Activated CD4-positive, alpha-beta T cell treated with anti-CD3 and anti-CD28 coated beads for 24 hours (primary cell): ENCODE measurements around the gene TNRC6B.
"Not testable (repeated sequence)": the region's sequence is repeated elsewhere in the genome, so short reads cannot be mapped to it uniquely, and the experiment has no call there.

Experiments used
- DNase-seq, 2 donors: peaks; one replicate each; pipeline ENCODE4 v3.0.0-alpha.2; 2020; ENCODE audit warnings: low read depth in 2 of 2

Gene TNRC6B

GRCh38 chr22:40289991-40290459, 112.3 kb downstream of the TNRC6B start:
- peak; percentile 40 to 49 for DNase-seq

GRCh38 chr22:40290516-40290915, 112.8 kb downstream of the TNRC6B start:
- no peak for DNase-seq

- no peak for DNase-seq
Observed at GRCh38 chr22:40294696-40295095, 117.0 kb downstream of the TNRC6B start.

GRCh38 chr22:40300316-40300715, 122.6 kb downstream of the TNRC6B start:
- no peak for DNase-seq

GRCh38 chr22:40300884-40301672, 123.4 kb downstream of the TNRC6B start:
- DNase-seq: no peak

- no peak for DNase-seq
Observed at GRCh38 chr22:40302149-40302548, 124.4 kb downstream of the TNRC6B start.

GRCh38 chr22:40305625-40306024, 127.9 kb downstream of the TNRC6B start:
- DNase-seq: no peak

- DNase-seq: no peak
Observed at GRCh38 chr22:40308999-40309573, 131.4 kb downstream of the TNRC6B start.

- no peak for DNase-seq
Observed at GRCh38 chr22:40309631-40310030, 131.9 kb downstream of the TNRC6B start.

- DNase-seq: no peak
Observed at GRCh38 chr22:40310081-40310767, 132.5 kb downstream of the TNRC6B start.

GRCh38 chr22:40310768-40311120, 133.0 kb downstream of the TNRC6B start:
- no peak for DNase-seq

GRCh38 chr22:40311646-40312045, 133.9 kb downstream of the TNRC6B start:
- DNase-seq: not testable (repeated sequence)

- no peak for DNase-seq
Observed at GRCh38 chr22:40312050-40312449, 134.3 kb downstream of the TNRC6B start.

- DNase-seq: no peak
Observed at GRCh38 chr22:40313007-40313406, 135.3 kb downstream of the TNRC6B start.

GRCh38 chr22:40314041-40314440, 136.3 kb downstream of the TNRC6B start:
- DNase-seq: no peak

- no peak for DNase-seq
Observed at GRCh38 chr22:40320687-40321086, 143.0 kb downstream of the TNRC6B start.

GRCh38 chr22:40322021-40322420, 144.3 kb downstream of the TNRC6B start:
- no peak for DNase-seq

- no peak for DNase-seq
Observed at GRCh38 chr22:40322818-40323447, 145.2 kb downstream of the TNRC6B start.

- DNase-seq: no peak
Observed at GRCh38 chr22:40323681-40324171, 146.0 kb downstream of the TNRC6B start.

- peak in 1 of 2 donors; percentile 25 for DNase-seq
Observed at GRCh38 chr22:40324468-40325305, 147.0 kb downstream of the TNRC6B start.

- peak; percentile 36 to 51 for DNase-seq
Observed at GRCh38 chr22:40325315-40325714, 147.6 kb downstream of the TNRC6B start.
